Mucosa of descending colon (tissue), 3 donors: ENCODE measurements around the gene DLK1. TPM values are rescaled to one million over a fixed set of nuclear protein-coding genes. Genes with fewer than 3 reads are reported as not detected.

ENCODE experiments used
- ATAC-seq: fragments of 200-7000 bp; cut with Tn5 transposase; one replicate; pipeline ENCODE4 v1.9.1; 2020; ENCODE audit warnings: mild to moderate bottlenecking, moderate library complexity
- DNase-seq, 3 donors: peaks; one replicate each; pipeline ENCODE4 v3.0.0-alpha.2; 2020
- H3K36me3 ChIP-seq: fragments of 200-600 bp; one replicate; pipeline ENCODE4 v1.8.0; 2021; ENCODE audit warnings: low read depth, mild to moderate bottlenecking
- H3K4me1 ChIP-seq: fragments of 200-600 bp; one replicate; pipeline ENCODE4 v1.8.0; 2021; ENCODE audit warnings: low read depth, mild to moderate bottlenecking
- H3K4me3 ChIP-seq: fragments of 200-600 bp; one replicate; pipeline ENCODE4 v1.8.0; 2021; ENCODE audit warnings: mild to moderate bottlenecking
- H3K9me3 ChIP-seq: fragments of 200-600 bp; one replicate; pipeline ENCODE4 v1.8.0; 2021; ENCODE audit warnings: mild to moderate bottlenecking
- CTCF ChIP-seq: fragments of 200-600 bp; IDR thresholded peaks from one replicate; pipeline ENCODE4 v1.8.0; 2022; ENCODE audit warnings: antibody characterized with exemption, mild to moderate bottlenecking
- intact Hi-C, 2 donors: fragments of 100-400 bp; cut with DNase I in 1 of 2; cut with micrococcal nuclease in 1 of 2; formaldehyde crosslinking; loops; one replicate each; pipeline versions ENCODE4 v1.11.0 to v1.11.1; 2022; cut with DNase I, micrococcal nuclease
- total RNA-seq, 3 donors: library from RNA; stranded (reverse); fragmentation: NEBNext Ultra II Directional in 2 of 3; extraction: Animal tissue kit (Norgen Biotek cat#: 25700) in 2 of 3; gene quantifications; one replicate each; pipeline versions ENCODE4 v1.2.1 to v1.2.4, GENCODE V29; 2021 to 2023
- donor health status: DM: no; HTN: no; CAD: no; lungs with moderate emphysema.
- donor health status: DM: no; HTN: no; CAD: no.
- donor health status: DM: no; HTN: yes; CAD: no.

The DLK1 gene
- total RNA-seq, 3 donors from 2014 or later, result 1.9 TPM; not detected in 2

GRCh38 chr14:100684154-100684553, 42.5 kb upstream of the DLK1 start:
- no peaks in the 10 kb centered on the region for H3K9me3 ChIP-seq
- H3K36me3 ChIP-seq, result no peaks in the 10 kb centered on the region
- no peak overlapping the region for H3K4me3 ChIP-seq
- H3K4me1 ChIP-seq, result no peaks in the 10 kb centered on the region
- no peak for DNase-seq
- TF ChIP-seq CTCF, result no peak
- ATAC-seq, result no peak
- intact Hi-C loops, result no loop called here

GRCh38 chr14:100684961-100685360, 41.7 kb upstream of the DLK1 start:
- intact Hi-C loops, result no loop called here
- ATAC-seq, result no peak
- no peak for DNase-seq

DNA sequence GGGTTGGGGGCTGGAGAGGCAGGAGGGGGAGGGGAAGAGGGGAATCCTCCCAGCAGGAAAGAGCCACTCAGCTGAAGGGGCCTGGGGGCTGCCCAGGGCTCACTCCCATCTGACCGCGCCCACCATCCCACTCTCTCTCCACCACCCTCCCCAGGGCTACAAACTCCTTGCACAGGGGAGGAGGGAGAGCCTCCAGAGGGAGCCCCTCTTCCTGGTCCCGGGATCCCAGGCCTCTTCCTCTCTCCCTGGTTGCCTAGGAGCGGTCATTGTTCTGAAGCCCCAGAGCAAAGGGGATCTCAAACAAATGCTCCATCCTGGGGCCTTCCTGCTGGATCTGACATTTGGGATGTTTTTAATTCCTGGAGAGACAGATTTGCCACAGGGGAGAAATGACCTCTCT, 39.8 kb upstream of the DLK1 start:
- DNase-seq (no peak), ATAC-seq (no peak)
- intact Hi-C loops, result no loop called here
- TF ChIP-seq CTCF, result no peak
- H3K36me3 ChIP-seq, result no peaks in the 10 kb centered on the region
- no peak overlapping the region for H3K4me3 ChIP-seq
- no peaks in the 10 kb centered on the region for H3K4me1 ChIP-seq
- no peaks in the 10 kb centered on the region for H3K9me3 ChIP-seq

More at GRCh38 chr14:100684961-100685360, 41.7 kb upstream of the DLK1 start:
- Histone ChIP-seq H3K4me3 (no peak overlapping the region), H3K4me1 (no peaks in the 10 kb centered on the region), H3K36me3 (no peaks in the 10 kb centered on the region), H3K9me3 (no peaks in the 10 kb centered on the region)
- no peak for TF ChIP-seq CTCF

DNA sequence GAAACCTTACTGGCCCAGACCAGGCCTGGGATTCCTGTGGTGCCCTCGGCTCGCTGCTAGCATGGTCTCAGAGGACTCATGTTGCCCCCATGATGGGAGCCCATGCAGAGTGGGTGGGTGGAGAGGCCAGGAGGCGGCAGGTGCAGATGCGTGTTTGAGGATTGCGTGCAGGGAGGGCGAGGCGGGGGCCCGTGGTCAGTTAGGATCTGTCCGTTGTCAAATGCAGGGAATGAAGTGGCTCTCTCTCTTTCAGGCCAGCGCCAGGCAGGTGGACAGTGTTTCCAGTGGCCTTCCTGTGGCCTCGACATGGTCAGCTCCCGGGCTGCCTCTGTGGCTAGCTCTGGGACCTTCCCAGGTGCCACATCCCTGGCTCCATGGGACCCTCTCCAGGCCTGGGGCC, 39.3 kb upstream of the DLK1 start:
- DNase-seq (no peak), ATAC-seq (no peak)
- intact Hi-C loops, result no loop called here
- Histone ChIP-seq H3K36me3 (no peaks in the 10 kb centered on the region), H3K9me3 (no peaks in the 10 kb centered on the region), H3K4me1 (no peaks in the 10 kb centered on the region), H3K4me3 (no peak overlapping the region)
- TF ChIP-seq CTCF, result no peak

GRCh38 chr14:100688051-100688450, 38.6 kb upstream of the DLK1 start:
- no peaks in the 10 kb centered on the region for H3K4me1 ChIP-seq
- no peak overlapping the region for H3K4me3 ChIP-seq
- ATAC-seq, result no peak
- intact Hi-C loops, result no loop called here
- no peaks in the 10 kb centered on the region for H3K9me3 ChIP-seq
- TF ChIP-seq CTCF, result no peak
- H3K36me3 ChIP-seq, result no peaks in the 10 kb centered on the region
- no peak for DNase-seq
